Spleen (tissue), 7 donors: ENCODE results near the gene KCND2.

Experiments used
- CTCF ChIP-seq, 11 experiments: fragments of 200-600 bp in 7 of 11; fragments of 450-650 bp in 4 of 11; sonication (generic) in 4 of 11; IDR thresholded peaks in 8 of 11; conservative IDR thresholded peaks in 3 of 11; 1 replicate in 7 of 11; 2 replicates in 4 of 11; pipeline versions ENCODE4 v1.4.0 to v1.8.0; 2016 to 2021; ENCODE audit warnings: antibody characterized with exemption in 11 of 11, inconsistent platforms in 4 of 11, mild to moderate bottlenecking in 1 of 11
- POLR2AphosphoS5 ChIP-seq, 3 donors: sonication (generic); formaldehyde crosslinking; IDR thresholded peaks; one replicate each; pipeline ENCODE4 v1.5.1; 2017; ENCODE audit warnings: antibody characterized with exemption in 3 of 3
- donor health status: DM: no; HTN: no; CAD: no; lungs with moderate emphysema.
- donor health status: DM: no; HTN: no; CAD: no.
- donor health status: DM: no; HTN: no; CAD: no.

- TF ChIP-seq CTCF (IDR thresholded peaks at IDR 0.05 in 8 of 11, conservative IDR thresholded peaks at IDR 0.05 in 3 of 11) (no peak), POLR2AphosphoS5 (IDR thresholded peaks at IDR 0.05) (no peak)
These were observed 327.6 kb downstream of the KCND2 start for GRCh38 chr7:120600607-120601006.
